Panc1 (cell line): ENCODE data around the gene SLC5A11.

Experiments used
- CTCF ChIP-seq: fragments of 450-650 bp; IDR thresholded peaks from 2 replicates; pipeline ENCODE4 v1.5.1; 2017; ENCODE audit warnings: mild to moderate bottlenecking
- POLR2AphosphoS5 ChIP-seq: IDR thresholded peaks from 2 replicates; pipeline ENCODE4 v1.6.1; 2012; ENCODE audit warnings: mild to moderate bottlenecking, low read depth, low read length, moderate library complexity
- REST ChIP-seq, 2 experiments: IDR thresholded peaks; 2 replicates each; pipeline ENCODE4 v1.6.1; 2011 to 2012; ENCODE audit warnings: low read depth in 2 of 2, control low read depth in 1 of 2, low read length in 1 of 2, mild to moderate bottlenecking in 1 of 2, moderate library complexity in 1 of 2; ENCODE audit not compliant: insufficient read depth in 1 of 2
- SIN3A ChIP-seq: IDR thresholded peaks from 2 replicates; pipeline ENCODE4 v1.6.1; 2012; ENCODE audit warnings: low read depth, mild to moderate bottlenecking, low read length, moderate library complexity, borderline replicate concordance; ENCODE audit not compliant: insufficient read depth
- TCF7L2 ChIP-seq: IDR thresholded peaks from 2 replicates; pipeline ENCODE4 v1.6.1; 2011; ENCODE audit warnings: mild to moderate bottlenecking, low read depth, low read length, inconsistent platforms

- TF ChIP-seq CTCF (no peak), REST (IDR thresholded peaks at IDR 0.05; ENCODE audit: insufficient read depth in 1 of 2, low read depth in 2 of 2, low read length in 1 of 2) (no peak), POLR2AphosphoS5 (peak; percentile 60; the same call in 1 of the 2 replicates), TCF7L2 (no peak), SIN3A (no peak)
These were observed 8.1 kb downstream of the SLC5A11 start for GRCh38 chr16:24853830-24854229.
